Hematopoietic multipotent progenitor cell (in vitro differentiated cells): Measurements from ENCODE around the gene IL17B. TPM values are rescaled to one million over a fixed set of nuclear protein-coding genes. Genes with fewer than 3 reads are reported as not detected.
A peak's percentile ranks its signal among the peaks of the same experiment; 100 is the strongest.

Experiments
- DNase-seq, 3 donors: peaks; one replicate each; pipeline ENCODE4 v3.0.0-alpha.2; 2011 to 2015; ENCODE audit warnings: low read depth in 2 of 3, low spot score in 2 of 3
- total RNA-seq: library from RNA; depleted of rRNA; stranded (reverse); fragments of >200 nt; gene quantifications from one replicate; pipeline ENCODE4 v1.2.3, GENCODE V29; 2012

The IL17B gene, protein sequence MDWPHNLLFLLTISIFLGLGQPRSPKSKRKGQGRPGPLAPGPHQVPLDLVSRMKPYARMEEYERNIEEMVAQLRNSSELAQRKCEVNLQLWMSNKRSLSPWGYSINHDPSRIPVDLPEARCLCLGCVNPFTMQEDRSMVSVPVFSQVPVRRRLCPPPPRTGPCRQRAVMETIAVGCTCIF
- total RNA-seq = not detected

GRCh38 chr5:149379177-149379761 is at the start of gene IL17B:
Gene IL17B, minus strand, starts transcription at chr5:149379292. Its CDS starts 67 bp downstream, at chr5:149379225.
- DNase-seq = no peak

DNA sequence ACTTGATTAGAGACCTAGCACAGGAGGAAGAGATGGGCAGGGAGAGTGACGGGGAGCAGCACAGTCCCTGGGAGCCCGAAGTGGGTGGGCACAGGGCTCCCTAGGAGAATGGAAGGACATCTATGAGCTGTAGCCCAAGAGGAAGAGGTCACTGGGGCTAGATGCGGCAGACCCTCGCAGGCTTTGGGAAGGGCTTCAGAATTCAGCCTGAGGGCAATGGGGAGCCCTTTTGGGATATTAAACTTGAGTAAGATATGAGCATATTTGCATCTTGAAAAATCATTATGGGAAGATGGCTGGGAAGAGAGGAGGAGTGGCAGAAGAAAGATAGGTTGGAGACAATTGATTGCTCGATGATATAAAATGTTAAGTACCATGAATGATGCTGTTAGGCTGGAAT is 48.9 kb upstream of the IL17B start:
- no peak for DNase-seq

- DNase-seq = no peak
Measured at GRCh38 chr5:149427374-149427773, 48.3 kb upstream of the IL17B start.

DNA sequence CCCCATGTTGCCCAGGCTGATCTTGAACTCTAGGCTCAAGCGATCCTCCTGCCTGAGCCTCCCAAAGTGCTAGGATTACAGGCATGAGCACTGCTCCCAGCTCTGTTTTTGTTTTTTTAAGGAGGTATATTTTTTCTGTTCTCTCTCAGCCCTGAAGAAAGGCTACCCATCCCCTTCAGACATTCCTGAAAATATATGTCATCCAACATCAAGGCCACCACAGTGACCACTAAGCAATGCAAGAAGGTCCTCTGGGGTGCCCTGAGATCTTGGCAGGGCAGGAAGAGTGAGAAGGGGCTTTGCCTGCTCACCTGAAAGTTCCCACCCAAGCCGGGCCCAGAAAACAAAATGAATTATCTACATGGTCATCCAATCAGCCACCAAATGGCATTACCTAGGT is 47.8 kb upstream of the IL17B start:
- DNase-seq = no peak

- DNase-seq = no peak
Measured at GRCh38 chr5:149425729-149426128, 46.6 kb upstream of the IL17B start.

GRCh38 chr5:149424371-149425315 is 45.6 kb upstream of the IL17B start:
- DNase-seq = no peak

- no peak for DNase-seq
Measured at GRCh38 chr5:149423794-149424268, 44.7 kb upstream of the IL17B start.

DNA sequence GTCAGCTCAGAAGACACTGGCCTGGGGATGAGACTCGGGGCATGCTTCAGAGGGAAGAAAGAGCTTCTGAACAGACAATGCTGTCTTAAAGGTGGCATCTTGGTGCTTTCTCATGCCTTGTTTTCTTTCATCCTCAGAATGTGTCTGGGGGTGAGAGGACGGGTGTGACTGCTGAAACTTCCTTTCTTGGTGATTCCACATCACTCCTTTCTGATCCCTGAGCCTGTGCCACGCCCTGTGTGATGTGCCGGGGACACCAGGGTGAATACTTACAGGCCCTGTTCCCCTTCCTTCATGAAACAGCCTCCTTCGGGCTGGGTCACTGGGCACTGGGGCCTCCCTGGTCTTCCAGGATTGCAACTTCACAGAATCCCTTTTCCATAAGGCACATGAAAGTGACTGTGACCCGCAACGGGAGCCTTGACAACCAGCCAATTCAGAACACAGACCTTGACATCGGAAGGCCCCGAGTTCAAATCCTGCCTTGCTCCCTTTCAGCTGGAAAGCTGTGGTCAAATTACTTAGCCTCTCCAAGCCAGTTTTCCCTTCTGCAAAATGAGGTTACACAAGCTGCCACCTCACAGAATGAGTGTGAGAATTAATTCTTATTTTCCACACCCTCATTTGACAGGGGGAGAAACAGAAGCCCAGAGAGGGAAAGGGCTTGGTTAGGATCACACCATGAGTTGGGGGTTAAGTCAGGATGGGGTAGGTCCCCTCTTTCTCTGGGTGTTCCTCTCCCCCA is 44.1 kb upstream of the IL17B start:
- no peak for DNase-seq

DNA sequence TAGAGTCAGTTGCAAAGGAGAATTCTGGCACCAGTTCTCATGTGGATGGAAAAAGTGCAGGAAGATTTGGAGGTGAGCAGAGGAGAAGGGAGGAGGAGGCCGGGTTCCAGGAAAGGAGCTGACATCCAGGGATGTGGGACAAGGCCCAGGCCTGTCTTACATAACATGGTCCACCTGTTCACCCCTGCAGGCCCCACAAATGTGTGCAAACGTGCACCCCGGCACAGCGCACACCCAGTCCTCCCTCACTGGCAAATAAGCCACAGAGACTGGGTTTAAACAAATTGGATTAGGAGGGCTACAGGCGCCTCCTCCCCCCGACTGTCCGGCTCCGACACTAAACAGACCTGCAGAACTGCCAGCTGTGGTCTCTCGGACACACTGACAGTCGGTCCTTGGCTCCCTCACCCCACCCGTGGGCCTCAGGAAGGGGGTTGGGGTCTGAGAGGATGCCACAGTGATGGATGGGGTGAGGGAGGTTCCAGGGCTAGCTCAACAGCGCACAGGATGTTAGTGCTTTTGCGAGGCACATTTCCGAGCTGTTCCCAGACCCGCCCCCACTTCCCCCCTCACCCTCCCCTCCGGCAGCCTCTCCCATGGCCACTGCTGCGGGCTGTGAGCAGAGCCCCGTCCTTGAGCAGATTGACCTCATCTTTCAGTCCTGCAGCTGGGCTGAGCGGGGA is 43.4 kb upstream of the IL17B start:
- peak in 1 of 3 donors; percentile 42 for DNase-seq

GRCh38 chr5:149421834-149422233 is 42.7 kb upstream of the IL17B start:
- no peak for DNase-seq

DNA sequence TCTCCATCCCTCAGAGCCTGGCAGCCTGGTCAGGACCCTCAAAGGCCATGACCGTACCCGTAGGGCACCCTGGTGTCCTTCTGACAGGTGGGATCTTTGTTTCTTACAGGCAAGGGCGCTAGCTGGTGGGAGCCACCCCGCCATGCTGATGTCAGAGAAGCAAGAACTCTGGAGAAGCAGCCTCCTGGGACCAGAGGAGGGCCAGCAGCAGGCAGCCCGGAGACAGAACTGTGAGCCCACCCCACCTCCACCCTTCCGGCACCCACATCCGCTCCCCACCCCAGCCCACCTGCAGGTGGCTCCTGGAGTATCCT is 42.2 kb upstream of the IL17B start:
- DNase-seq = no peak

DNA sequence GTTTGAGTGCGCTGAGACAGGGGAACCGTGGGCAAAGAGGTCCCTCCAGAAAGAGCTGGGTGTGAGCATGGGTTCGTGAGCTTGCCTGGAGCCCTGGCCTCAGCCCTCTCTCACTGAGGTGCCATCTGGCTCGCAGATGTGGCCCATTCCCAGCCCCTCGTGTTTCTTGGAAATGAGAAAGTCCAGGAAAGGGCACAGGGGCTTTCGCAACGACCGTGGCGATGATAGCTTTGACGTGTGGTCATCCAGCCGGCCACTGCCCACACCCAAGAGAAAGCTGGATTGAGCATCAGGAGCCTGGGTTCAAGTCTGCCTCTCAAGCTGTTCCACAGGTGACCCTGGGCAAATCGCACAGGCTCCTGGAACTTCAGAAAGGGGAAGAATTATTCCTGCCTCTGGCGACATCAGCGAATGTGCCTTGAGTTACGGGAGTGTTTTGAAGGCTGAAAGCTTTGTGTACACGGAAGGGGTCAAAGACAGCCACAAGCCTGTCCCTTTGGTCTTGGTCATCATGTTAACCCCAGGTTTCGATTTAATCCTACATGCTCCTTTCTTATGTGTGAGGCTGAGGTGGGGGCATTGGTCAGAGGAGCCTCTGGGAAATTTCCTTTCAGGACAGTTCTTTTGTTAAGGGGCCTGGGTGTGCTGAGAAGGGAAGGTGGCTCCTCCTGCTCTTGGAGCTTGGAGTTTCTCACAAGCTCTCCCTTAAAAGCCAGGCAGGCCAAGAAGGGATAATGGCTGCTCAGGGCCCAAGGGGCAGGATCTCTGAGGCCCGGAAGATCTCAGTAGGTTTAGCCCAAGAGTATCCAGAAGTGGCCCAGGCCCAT is 41.7 kb upstream of the IL17B start:
- DNase-seq = no peak

- DNase-seq = no peak
Measured at GRCh38 chr5:149419859-149420544, 40.9 kb upstream of the IL17B start.

DNA sequence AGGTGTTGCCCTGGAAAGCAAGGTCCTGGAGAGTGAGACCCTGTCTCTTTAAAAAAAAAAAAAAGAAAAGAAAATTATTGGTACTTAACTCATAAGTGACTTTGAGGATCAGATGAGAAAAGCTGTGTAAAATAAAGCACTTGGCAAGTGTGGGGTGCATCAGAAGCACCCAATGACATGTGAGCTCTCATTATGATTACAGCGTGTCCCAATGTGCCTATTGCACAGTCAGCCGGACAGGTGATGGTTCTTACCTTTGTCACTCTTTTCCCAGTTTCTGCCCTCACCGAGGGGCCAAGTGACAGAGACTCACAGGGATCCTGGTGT is 40.4 kb upstream of the IL17B start:
- DNase-seq = no peak

- DNase-seq = no peak
Measured at GRCh38 chr5:149418910-149419531, 39.9 kb upstream of the IL17B start.

- DNase-seq = no peak
Measured at GRCh38 chr5:149417711-149418368, 38.7 kb upstream of the IL17B start.

GRCh38 chr5:149416987-149417710 is 38.1 kb upstream of the IL17B start:
- no peak for DNase-seq
